HG02938 (cell line): Measurements from ENCODE around the gene GIMAP7.
"Not testable (repeated sequence)": the region's sequence is repeated elsewhere in the genome, so short reads cannot be mapped to it uniquely, and the experiment has no call there.

Experiments
- ATAC-seq: cut with Tn5 transposase; IDR thresholded peaks from one replicate; pipeline ENCODE4 v1.9.1; 2021; ENCODE audit warnings: mild to moderate bottlenecking, moderate library complexity; ENCODE audit not compliant: unreplicated experiment

The GIMAP7 gene

DNA sequence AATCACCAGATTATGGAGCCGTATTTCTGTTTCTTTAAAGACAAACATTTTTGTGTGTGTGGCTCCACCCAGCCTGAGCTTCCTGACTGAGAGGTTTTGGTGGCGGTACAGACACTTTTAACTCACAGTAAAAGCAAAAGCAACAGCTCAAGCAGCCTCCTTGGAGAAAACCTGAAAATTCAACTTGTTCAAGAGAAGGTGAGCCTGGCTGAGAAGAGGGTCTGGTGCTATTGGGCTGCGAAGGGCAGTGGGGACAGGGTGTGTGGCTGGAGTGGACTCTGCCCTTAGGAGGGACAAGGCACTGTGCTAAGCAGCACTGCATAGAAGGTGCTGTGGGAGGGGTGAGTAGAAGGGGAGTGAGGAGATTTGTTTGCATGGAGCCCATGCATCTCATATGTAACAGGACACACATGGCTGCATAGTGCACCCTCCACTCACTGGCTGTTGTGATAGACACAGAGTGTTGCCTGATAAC, at the start of gene GIMAP7:
Gene GIMAP7 (plus strand): TSS at position 125 of the 475 bp plus-strand sequence. CDS start 5,103 bp downstream, outside the sequence.
- ATAC-seq, result peak; percentile 57

DNA sequence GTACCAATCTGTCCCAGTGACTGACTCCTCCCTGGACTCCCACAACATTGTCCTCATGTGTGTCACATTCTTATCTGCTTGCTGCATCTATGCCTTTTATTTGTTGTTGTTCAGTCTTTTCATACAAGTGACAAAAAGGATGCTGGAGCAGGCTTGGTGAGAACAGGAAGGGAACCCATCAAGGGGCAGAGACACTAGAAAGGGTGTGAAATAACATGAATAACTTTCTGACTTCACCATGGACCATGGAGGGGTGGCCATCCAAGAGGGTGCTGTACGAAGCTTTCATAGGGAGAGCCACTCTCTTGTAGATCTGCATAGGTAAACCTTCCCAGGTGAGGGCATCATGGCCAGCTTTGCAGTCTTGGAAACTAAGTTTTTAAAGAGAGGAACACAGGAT, 49.7 kb upstream of the GIMAP7 start:
- ATAC-seq, result no peak

DNA sequence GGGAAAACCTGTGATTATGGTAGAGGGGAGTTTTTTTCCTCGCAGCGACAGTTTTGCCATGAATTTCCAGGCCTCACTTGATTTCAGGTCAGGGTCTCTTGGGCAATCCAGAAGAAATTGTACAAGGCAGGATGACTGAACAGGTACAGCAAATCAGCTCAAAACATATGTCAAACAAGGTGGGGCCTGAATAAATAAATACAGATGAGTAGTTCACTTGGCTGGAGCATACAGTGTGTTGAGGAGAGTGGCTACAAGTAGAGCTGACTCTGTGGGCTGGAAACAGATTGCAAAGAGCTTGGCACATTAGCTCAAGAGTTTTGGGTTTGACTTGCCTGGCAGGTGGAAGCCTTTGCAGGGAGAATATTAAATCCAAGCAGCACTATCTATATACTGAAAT, 49.3 kb upstream of the GIMAP7 start:
- no peak for ATAC-seq

DNA sequence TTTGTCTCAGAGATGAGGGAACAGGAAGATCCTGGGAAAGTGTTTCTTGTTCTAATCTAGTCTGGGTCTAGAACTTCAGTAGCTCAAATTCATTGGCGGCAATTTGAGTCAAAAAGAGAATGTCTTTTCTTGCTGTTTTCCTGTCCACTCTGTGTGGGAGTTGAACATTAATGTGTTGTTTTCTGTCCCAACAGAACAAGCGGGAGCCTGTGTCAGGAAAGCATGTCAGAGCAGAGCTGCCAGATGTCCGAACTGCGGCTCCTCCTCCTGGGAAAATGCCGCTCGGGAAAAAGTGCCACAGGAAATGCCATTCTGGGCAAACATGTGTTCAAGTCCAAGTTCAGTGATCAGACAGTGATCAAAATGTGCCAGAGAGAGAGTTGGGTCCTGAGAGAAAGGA, 48.2 kb upstream of the GIMAP7 start:
- no peak for ATAC-seq

DNA sequence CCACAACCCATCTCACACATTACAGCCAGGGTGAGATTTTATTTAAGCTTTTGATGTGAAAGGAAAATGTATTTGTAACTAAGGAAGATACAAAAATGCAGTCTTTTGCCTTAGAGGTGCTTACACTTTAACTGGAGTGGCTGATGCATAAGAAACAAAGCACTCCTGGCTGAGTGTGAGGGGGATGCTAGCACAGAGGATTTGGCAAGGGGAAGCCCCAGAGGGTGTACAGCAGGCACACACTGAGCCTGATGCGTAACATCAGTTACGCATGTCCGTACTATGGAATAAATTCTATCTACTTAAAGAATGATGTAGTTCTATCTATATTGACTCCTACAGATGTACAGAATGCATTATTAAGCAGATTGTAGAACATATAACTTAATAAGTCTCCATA, 46.4 kb upstream of the GIMAP7 start:
- no peak for ATAC-seq

DNA sequence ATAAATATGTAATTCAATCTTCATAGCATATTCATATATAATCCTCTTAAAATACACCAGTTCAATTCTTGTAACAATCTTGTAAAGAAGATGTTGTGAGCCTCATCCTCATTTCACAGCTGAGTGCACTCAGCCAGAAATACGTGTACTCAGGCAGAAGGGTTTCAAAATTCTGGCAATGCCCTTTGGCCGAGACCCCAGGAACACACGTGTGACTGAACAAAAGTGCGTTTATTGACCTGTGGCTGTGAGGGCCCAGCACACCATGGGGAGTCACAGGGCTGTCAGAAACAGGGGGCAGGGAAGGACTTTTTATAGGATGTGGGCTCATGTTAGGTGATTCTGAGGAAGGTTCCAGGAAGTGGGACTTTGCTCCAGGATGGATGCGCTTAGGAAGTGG, 42.8 kb upstream of the GIMAP7 start:
- ATAC-seq, result no peak

DNA sequence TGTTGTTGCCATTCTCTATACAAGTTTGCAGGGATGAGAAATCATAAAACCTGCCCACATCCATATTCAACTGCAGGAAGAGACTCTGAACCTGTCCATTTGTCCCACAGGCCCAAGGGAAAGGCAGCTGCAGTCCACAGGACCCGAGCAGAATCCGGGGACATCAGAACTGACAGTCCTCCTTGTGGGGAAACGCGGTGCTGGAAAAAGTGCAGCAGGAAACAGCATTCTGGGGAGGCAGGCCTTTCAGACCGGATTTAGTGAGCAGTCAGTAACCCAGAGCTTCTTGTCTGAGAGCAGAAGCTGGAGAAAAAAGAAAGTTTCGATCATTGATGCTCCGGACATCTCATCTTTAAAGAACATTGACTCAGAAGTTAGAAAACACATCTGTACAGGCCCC, 40.8 kb upstream of the GIMAP7 start:
- ATAC-seq, result no peak

DNA sequence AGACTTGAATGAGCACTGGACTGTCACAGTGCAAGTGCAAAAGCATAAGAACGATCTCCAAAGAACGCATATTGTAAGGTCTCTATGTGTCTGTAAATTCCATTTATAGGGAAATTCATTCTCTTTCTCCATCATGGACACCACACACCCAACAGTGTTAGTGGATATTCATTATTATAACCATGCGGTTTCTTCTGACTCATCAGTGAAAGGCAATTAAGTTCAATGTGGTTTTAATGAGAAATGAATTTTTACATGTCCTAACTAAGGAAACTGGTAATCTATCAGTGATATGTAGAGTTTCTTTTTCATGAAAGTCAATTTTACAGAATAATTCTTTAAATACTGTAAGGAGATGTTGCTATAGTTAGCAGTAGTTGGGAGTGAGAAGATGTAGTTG, 38.4 kb upstream of the GIMAP7 start:
- ATAC-seq, result no peak

DNA sequence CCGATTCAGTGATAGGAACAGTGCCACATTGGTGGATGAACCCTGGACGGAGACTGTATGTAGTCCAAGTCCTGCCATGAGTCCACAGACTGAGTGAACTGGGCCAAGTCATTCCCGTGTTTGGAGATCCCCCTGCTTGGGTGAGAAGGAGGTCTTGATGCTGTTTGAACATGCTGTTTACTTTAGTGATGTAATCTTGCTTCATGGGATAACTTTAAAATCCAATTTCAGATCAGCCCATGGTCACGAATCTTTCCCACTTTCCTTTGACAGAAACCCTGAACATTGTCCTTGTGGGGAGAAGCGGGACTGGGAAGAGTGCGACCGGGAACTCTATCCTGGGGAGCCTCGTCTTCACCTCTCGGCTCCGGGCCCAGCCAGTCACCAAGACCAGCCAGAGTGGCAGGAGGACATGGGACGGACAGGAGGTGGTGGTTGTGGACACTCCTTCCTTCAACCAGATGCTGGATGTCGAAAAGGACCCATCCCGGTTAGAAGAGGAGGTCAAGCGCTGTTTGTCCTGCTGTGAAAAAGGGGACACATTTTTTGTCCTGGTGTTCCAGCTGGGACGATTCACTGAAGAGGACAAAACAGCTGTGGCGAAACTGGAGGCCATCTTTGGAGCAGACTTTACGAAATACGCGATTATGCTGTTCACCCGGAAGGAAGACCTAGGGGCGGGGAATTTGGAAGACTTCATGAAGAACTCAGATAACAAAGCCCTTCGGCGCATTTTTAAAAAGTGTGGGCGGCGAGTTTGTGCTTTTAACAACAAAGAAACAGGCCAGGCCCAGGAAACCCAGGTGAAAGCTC, 37.6 kb upstream of the GIMAP7 start:
- ATAC-seq, result no peak

DNA sequence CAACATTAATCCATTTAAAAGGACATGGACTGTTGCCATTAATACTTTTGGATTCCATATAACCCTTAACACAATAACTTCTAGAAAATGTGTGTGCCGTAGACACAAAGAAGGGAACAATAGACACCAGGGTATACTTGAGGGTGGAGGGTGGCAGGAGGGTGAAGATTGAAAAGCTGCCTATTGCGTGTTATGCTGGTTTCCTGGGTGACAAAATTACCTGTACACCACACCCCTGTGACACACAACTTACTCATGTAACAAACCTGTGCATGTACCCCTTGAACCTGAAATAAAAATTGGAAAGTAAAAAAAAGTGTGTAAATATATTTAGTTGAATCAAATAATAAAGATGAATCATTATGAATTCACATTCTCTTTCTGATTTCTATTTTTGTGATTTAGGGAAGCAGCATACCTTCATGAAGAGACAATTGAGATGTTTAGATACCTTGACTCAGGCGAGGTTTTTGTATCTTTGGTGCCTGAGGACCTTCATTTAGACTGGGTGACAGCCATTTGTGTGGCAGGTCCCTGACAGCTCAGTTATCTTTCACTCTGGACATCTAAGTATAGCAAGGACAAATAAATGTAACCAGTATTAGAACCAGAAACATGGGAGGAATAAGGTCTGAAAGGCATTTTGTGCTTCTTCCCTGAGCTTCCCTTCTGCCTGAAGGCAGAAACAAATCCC, 35.5 kb upstream of the GIMAP7 start:
- ATAC-seq, result no peak

DNA sequence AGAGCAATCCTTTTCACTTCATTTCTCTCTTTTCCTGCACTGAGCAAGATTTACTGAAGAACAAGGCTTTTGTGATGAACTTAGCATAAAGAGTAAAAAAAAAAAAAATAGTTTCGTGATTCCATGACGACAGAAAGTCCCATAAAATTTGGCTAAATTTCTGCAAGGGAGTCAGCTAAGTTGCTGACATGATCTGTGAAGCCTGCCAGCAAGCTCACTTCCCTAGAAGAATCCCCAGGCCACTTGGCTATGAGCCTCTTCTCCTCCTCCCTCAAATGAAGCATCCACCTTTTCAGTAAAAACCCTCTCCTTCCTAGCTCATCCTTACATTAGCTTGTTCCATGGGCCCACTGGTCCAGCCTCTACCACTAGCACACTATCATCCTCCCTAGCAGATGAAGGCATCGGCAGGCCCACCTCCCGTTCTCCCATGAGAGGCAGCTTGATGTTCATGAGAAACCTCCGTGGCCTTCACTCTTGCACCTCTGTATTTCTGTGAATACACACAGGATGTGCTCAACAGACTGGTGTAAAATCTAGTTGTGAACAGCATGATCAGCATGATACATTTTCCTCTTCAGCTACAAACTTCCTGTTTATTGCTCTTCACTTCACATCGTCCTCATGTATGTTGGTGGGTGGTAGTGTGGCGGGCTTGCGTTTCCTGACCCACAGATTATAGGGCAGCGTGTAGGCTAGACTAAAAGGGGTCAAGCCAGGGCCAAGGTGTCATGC, 33.3 kb upstream of the GIMAP7 start:
- no peak for ATAC-seq

DNA sequence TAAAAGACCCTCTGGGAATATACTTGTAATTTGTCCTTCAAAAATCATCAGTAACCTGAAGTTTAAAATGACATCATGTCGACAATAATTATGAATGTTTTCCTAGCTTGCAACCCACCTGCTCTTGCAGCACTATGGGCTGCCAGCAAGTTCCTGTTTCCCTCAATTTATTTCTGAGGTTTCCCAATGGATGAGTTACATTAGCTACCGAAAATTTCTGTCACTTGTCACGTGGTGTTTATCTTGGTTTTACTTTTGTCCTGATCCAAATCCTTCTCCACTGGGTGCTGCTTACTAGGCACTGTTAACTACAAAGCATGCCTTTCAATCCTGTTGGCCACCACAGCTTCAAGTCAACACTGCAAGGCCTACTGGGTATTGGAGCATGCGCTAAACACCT, 32.8 kb upstream of the GIMAP7 start:
- no peak for ATAC-seq

DNA sequence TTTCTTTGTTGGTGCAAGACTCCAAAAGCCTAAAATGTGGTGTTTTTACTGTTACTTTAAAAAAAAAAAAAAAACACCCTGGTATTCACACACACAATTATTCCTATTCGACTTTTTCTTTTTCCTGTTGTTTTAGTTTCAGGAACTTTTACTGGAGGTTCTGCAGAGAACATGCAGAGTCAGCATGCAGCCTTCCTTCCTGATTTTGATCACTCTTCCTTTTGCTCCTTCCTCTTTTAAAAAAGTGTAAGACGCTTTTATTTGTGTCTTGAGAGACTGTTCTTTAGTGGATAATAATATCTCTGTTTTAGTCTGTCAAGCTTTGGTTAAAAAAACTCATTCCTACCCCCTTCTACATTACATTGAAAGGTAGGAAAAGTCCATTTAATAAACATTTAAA, 31.2 kb upstream of the GIMAP7 start:
- ATAC-seq, result not testable (repeated sequence)

DNA sequence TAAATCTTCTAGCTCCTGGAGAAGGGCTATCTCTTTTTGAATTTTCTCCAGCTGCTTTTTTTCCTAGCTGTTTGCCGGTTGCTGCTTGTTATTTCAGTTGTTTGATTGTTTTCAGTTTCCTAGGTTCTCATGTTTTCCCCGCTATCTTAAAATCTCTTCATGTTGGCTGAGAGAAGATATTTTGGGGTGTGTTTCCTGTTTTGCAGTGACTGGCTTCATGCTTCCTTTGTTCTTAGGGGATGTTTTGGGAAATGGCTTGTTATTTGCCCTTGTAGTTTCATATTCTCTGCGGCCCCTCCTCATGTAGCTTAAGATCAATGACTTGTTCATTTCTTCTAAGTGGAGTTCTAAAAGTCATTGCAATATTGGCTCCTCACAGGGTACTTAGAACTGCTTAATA, 30.6 kb upstream of the GIMAP7 start:
- not testable (repeated sequence) for ATAC-seq

DNA sequence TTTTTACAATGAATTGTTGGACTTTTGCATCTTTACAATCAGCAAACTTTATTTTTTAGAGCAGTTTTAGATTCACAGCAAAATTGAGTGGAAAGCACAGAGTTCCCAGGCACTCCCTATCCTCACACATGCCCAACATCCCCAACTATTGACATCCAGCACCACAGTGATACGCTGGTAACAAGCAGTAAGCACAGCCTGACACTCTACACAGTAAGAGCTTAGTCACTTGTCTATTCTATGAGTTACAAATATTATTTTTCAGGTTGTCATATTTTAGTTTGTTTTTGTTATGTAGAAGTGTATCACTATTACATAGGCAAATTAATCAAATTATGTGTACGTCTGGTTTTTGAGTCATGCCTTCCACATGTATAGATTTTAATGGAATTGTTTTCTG, 27.0 kb upstream of the GIMAP7 start:
- ATAC-seq, result no peak

DNA sequence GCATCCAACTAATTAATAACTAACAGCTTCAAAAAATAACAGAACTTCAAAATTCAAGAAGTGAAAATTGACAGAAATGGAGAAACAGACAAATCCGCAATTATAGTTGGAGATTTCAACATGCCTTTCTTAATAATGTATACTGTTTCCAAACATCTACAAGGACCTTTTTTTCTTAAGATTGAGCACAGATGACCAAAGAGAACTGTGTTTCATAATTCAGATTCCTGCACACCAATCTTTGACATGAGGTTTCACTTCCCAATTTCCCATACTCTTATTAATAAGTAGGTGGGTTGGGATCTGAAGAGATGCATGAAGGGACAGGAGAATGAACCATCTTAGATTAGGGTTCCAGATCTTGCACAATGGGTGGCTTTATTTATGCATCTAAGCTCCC, 24.9 kb upstream of the GIMAP7 start:
- no peak for ATAC-seq

DNA sequence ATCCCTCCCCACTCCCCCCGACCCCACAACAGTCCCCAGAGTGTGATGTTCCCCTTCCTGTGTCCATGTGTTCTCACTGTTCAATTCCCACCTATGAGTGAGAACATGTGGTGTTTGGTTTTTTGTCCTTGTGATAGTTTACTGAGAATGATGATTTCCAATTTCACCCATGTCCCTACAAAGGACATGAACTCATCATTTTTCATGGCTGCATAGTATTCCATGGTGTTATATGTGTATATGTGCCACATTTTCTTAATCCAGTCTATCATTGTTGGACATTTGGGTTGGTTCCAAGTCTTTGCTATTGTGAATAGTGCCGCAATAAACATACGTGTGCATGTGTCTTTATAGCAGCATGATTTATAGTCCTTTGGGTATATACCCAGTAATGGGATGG, 21.2 kb upstream of the GIMAP7 start:
- ATAC-seq, result not testable (repeated sequence)

DNA sequence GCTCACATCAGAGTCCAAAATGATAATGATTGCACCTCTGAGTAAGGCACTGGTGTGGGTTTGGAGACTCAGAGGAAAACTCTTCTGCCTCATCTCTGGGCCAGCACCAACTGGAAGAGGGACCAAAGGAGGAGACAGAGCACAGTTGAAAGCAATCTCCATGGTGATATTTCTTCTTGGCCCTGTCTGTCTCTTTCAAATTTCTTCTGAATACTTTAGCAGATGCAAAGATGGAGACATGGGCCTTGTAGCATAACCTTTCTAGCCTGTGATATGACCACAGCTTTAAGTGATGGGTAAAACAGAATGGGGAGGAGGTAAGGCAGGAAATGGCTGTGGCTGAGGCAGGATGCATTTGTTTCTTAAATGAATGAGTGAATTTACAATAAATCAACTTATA, 12.2 kb upstream of the GIMAP7 start:
- ATAC-seq, result no peak

DNA sequence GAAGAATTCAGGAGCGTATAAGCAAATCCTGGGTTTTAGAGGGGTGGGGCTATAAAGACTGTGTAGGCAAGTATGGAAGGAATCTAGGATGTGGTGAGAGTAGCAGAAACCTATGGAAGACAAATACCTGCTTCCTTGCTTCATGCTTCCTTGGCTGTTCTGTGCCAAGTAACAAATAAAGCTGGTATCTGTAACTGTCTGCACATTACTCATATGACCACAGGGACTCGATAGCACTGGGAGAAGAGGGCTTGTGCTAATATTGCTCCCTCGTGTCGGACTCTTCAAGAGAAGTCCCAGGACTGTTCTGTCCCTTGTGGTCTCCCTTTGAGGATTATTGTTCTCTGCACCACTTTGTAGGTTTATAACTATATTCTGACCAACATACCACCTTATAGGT, 11.5 kb upstream of the GIMAP7 start:
- ATAC-seq, result no peak

DNA sequence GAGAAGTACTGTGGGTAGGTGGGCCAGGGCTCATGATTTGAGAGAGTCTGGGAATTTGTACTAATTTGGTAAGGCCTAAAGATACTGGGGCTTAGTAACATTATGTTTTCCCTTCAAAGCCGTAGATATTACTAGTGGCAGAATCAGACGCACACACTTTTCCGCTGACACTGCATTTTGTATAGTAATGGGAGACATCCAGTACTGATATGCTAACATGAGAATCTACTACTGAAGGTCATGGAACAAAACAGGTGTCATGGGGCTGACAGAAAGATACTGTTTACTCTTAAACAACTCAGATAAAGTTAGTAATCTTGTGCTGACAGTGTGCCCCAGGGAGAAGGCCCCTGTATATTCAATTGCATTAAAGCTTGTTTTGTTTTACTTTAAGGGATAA, 11.1 kb upstream of the GIMAP7 start:
- no peak for ATAC-seq

DNA sequence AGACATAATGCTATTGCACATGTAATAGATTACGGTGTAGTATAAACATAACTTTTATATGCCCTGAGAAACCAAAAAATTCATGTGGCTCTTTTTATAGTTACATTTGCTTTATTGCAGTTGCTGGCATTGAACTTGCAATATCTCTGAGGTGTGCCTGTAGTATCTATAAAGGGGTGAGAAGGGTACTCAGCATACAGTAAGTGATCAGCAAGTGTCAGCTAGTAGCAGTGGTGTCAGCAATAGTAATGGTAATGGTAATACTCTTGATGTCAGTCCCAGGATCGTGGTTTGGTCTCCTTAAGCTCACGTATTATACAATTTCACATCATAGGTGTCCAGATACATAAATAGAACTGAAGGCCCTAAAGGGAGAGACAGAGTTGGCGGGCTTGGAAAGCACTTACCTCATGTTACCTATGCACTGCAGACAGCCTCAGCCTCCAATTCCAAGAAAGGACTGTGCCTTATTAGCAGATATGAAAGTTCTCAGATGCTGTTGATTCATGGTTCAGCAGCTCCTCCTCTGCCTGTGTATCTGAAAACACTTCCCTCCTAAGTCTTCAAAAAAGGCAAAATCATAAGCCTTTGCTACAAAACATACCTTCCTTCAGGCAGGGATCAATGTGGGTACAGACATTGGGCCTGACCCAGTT, 6.6 kb upstream of the GIMAP7 start:
- no peak for ATAC-seq
